BLaER1 treated with 17β-estradiol and CSF1 and Interleukin-3, amounts not matched to agents 10 nM and 100 nM (cell line): ENCODE measurements around the gene TM9SF4.
"Not testable (repeated sequence)": the region's sequence is repeated elsewhere in the genome, so short reads cannot be mapped to it uniquely, and the experiment has no call there.

ENCODE experiments used
- H3K27ac ChIP-seq, 11 experiments: shearing (Covaris generic); formaldehyde crosslinking; 2 replicates each; pipeline ENCODE4 v1.8.1; 2022
- H3K27me3 ChIP-seq, 11 experiments: shearing (Covaris generic); formaldehyde crosslinking; 2 replicates each; pipeline ENCODE4 v1.8.1; 2022
- H3K36me3 ChIP-seq, 11 experiments: shearing (Covaris generic); formaldehyde crosslinking; 2 replicates each; pipeline ENCODE4 v1.8.1; 2022
- H3K4me1 ChIP-seq, 10 experiments: shearing (Covaris generic); formaldehyde crosslinking; 2 replicates each; pipeline ENCODE4 v1.8.1; 2022
- H3K4me2 ChIP-seq, 11 experiments: shearing (Covaris generic); formaldehyde crosslinking; 2 replicates each; pipeline ENCODE4 v1.8.1; 2022
- H3K4me3 ChIP-seq, 10 experiments: shearing (Covaris generic); formaldehyde crosslinking; 2 replicates each; pipeline ENCODE4 v1.8.1; 2022
- H3K9ac ChIP-seq, 11 experiments: shearing (Covaris generic); formaldehyde crosslinking; 2 replicates each; pipeline ENCODE4 v1.8.1; 2022
- H3K9me3 ChIP-seq, 11 experiments: shearing (Covaris generic); formaldehyde crosslinking; replicated peaks in 1 of 11; 2 replicates each; pipeline ENCODE4 v1.8.1; 2022
- H4K20me1 ChIP-seq, 11 experiments: shearing (Covaris generic); formaldehyde crosslinking; 2 replicates each; pipeline ENCODE4 v1.8.1; 2022
- Cebpa-rat ChIP-seq, 11 experiments: shearing (Covaris generic); IDR thresholded peaks; 2 replicates each; pipeline ENCODE4 v1.8.1; 2022

TM9SF4 gene

GRCh38 chr20:32114305-32114960, 4.9 kb downstream of the TM9SF4 start:
- H3K27me3 ChIP-seq, result no peaks in the 10 kb centered on the region
- H3K27ac ChIP-seq, result peak overlapping the region in 5 of 11 experiments; percentile 5 to 99 (median 98); a peak in 8 of 22 replicates
- peaks cover 23 to 73% (median 41%) of the 10 kb centered on the region in 11 experiments for H3K36me3 ChIP-seq
- peaks cover 0 to 10% (median 6%) of the 10 kb centered on the region in 11 experiments; a peak in 12 of 22 replicates for H3K9me3 ChIP-seq
- peak overlapping the region in 8 of 11 experiments; percentile 11 to 98 (median 76); a peak in 13 of 22 replicates for H3K4me2 ChIP-seq
- H4K20me1 ChIP-seq, result peaks cover 4 to 85% (median 66%) of the 10 kb centered on the region in 11 experiments; a peak in 19 of 22 replicates
- H3K4me3 ChIP-seq, result no peak overlapping the region; a peak in 1 of 20 replicates
- peaks cover 51 to 91% (median 71%) of the 10 kb centered on the region in 10 experiments for H3K4me1 ChIP-seq
- no peak for TF ChIP-seq Cebpa-rat (IDR thresholded peaks at IDR 0.05)
- peak overlapping the region in 2 of 11 experiments; percentile 14 to 28; a peak in 3 of 22 replicates for H3K9ac ChIP-seq

GRCh38 chr20:32115211-32115767, 5.8 kb downstream of the TM9SF4 start:
- Histone ChIP-seq H3K9me3 (peaks cover 0 to 18% (median 14%) of the 10 kb centered on the region in 11 experiments; a peak in 15 of 22 replicates), H4K20me1 (peaks cover 4 to 89% (median 66%) of the 10 kb centered on the region in 11 experiments; a peak in 19 of 22 replicates), H3K27ac (peak overlapping the region in 4 of 11 experiments; percentile 33 to 99 (median 98); a peak in 7 of 22 replicates), H3K27me3 (no peaks in the 10 kb centered on the region), H3K4me3 (no peak overlapping the region), H3K4me1 (peaks cover 50 to 92% (median 70%) of the 10 kb centered on the region in 10 experiments), H3K9ac (peak overlapping the region in 1 of 11 experiments; percentile 36; a peak in 2 of 22 replicates), H3K4me2 (peak overlapping the region; percentile 4 to 98 (median 33); a peak in 16 of 22 replicates), H3K36me3 (peaks cover 23 to 82% (median 47%) of the 10 kb centered on the region in 11 experiments)
- no peak for TF ChIP-seq Cebpa-rat (IDR thresholded peaks at IDR 0.05)

GRCh38 chr20:32116079-32116521, 6.6 kb downstream of the TM9SF4 start:
- H4K20me1 ChIP-seq, result peaks cover 4 to 95% (median 66%) of the 10 kb centered on the region in 11 experiments; a peak in 19 of 22 replicates
- H3K27ac ChIP-seq, result peak overlapping the region in 5 of 11 experiments; percentile 15 to 99 (median 67); a peak in 7 of 22 replicates
- H3K4me1 ChIP-seq, result peaks cover 41 to 90% (median 62%) of the 10 kb centered on the region in 10 experiments
- H3K4me2 ChIP-seq, result peak overlapping the region in 8 of 11 experiments; percentile 4 to 98 (median 76); a peak in 12 of 22 replicates
- H3K36me3 ChIP-seq, result peaks cover 23 to 87% (median 49%) of the 10 kb centered on the region in 11 experiments
- TF ChIP-seq Cebpa-rat (IDR thresholded peaks at IDR 0.05), result no peak
- H3K9ac ChIP-seq, result peak overlapping the region in 3 of 11 experiments; percentile 54 to 62 (median 56); a peak in 4 of 22 replicates
- no peaks in the 10 kb centered on the region for H3K27me3 ChIP-seq
- H3K4me3 ChIP-seq, result no peak overlapping the region
- H3K9me3 ChIP-seq, result peaks cover 0 to 24% (median 21%) of the 10 kb centered on the region in 11 experiments; a peak in 15 of 22 replicates

GRCh38 chr20:32116796-32117195, 7.3 kb downstream of the TM9SF4 start:
- H3K27me3 ChIP-seq, H3K4me3 ChIP-seq: not testable (repeated sequence)
- peaks cover 34 to 83% (median 55%) of the 10 kb centered on the region in 10 experiments; a peak in 19 of 20 replicates for H3K4me1 ChIP-seq
- H3K9me3 ChIP-seq, result peaks cover 0 to 24% (median 21%) of the 10 kb centered on the region in 11 experiments; a peak in 15 of 22 replicates
- peaks cover 4 to 88% (median 66%) of the 10 kb centered on the region in 11 experiments; a peak in 19 of 22 replicates for H4K20me1 ChIP-seq
- H3K27ac ChIP-seq, result peak overlapping the region in 5 of 11 experiments; percentile 15 to 99 (median 67); a peak in 8 of 22 replicates
- H3K9ac ChIP-seq, result peak overlapping the region in 5 of 11 experiments; percentile 0 to 62 (median 54); a peak in 7 of 22 replicates
- H3K4me2 ChIP-seq, result peak overlapping the region in 10 of 11 experiments; percentile 4 to 98 (median 50); a peak in 15 of 22 replicates
- H3K36me3 ChIP-seq, result peaks cover 23 to 81% (median 46%) of the 10 kb centered on the region in 11 experiments

GRCh38 chr20:32118427-32118826, 8.9 kb downstream of the TM9SF4 start:
- H3K9me3 ChIP-seq, result peaks cover 0 to 34% (median 26%) of the 10 kb centered on the region in 11 experiments; a peak in 16 of 22 replicates
- H3K27ac ChIP-seq, result peak overlapping the region in 2 of 11 experiments; percentile 98 to 99; a peak in 3 of 22 replicates
- H3K4me3 ChIP-seq, H3K27me3 ChIP-seq: not testable (repeated sequence)
- H3K9ac ChIP-seq, result peak overlapping the region in 1 of 11 experiments; percentile 31; a peak in 1 of 22 replicates
- peaks cover 4 to 74% (median 52%) of the 10 kb centered on the region in 11 experiments; a peak in 19 of 22 replicates for H4K20me1 ChIP-seq
- H3K36me3 ChIP-seq, result peaks cover 23 to 72% (median 46%) of the 10 kb centered on the region in 11 experiments
- H3K4me1 ChIP-seq, result peaks cover 24 to 67% (median 39%) of the 10 kb centered on the region in 10 experiments; a peak in 19 of 20 replicates
- H3K4me2 ChIP-seq, result peak overlapping the region in 3 of 11 experiments; percentile 91 to 98 (median 96); a peak in 6 of 22 replicates

GRCh38 chr20:32119734-32120133, 10.2 kb downstream of the TM9SF4 start:
- H3K36me3 ChIP-seq, result peaks cover 30 to 72% (median 45%) of the 10 kb centered on the region in 11 experiments
- H3K4me1 ChIP-seq, result peaks cover 17 to 54% (median 28%) of the 10 kb centered on the region in 10 experiments; a peak in 19 of 20 replicates
- H3K9ac ChIP-seq, result no peak overlapping the region
- TF ChIP-seq Cebpa-rat (IDR thresholded peaks at IDR 0.05), result no peak
- H4K20me1 ChIP-seq, result peaks cover 4 to 74% (median 49%) of the 10 kb centered on the region in 11 experiments; a peak in 20 of 22 replicates
- no peak overlapping the region for H3K27ac ChIP-seq
- H3K9me3 ChIP-seq, result peaks cover 0 to 34% (median 26%) of the 10 kb centered on the region in 11 experiments; a peak in 16 of 22 replicates
- no peaks in the 10 kb centered on the region for H3K27me3 ChIP-seq
- H3K4me3 ChIP-seq, result no peak overlapping the region
- no peak overlapping the region for H3K4me2 ChIP-seq

GRCh38 chr20:32121908-32122307, 12.4 kb downstream of the TM9SF4 start:
- H3K4me2 ChIP-seq, H3K4me3 ChIP-seq, H3K27ac ChIP-seq, H3K27me3 ChIP-seq, H3K9ac ChIP-seq: not testable (repeated sequence)
- H3K9me3 ChIP-seq, result peaks cover 0 to 34% (median 26%) of the 10 kb centered on the region in 11 experiments; a peak in 16 of 22 replicates
- H4K20me1 ChIP-seq, result peaks cover 22 to 74% (median 53%) of the 10 kb centered on the region in 11 experiments; a peak in 21 of 22 replicates
- H3K4me1 ChIP-seq, result peaks cover 0 to 32% (median 7%) of the 10 kb centered on the region in 10 experiments; a peak in 18 of 20 replicates
- H3K36me3 ChIP-seq, result peaks cover 37 to 72% (median 44%) of the 10 kb centered on the region in 11 experiments

- H4K20me1 ChIP-seq, result peaks cover 28 to 74% (median 53%) of the 10 kb centered on the region in 11 experiments; a peak in 21 of 22 replicates
- H3K4me2 ChIP-seq, result no peak overlapping the region
- H3K9ac ChIP-seq, result no peak overlapping the region
- H3K9me3 ChIP-seq, result peaks cover 0 to 34% (median 26%) of the 10 kb centered on the region in 11 experiments; a peak in 16 of 22 replicates
- H3K36me3 ChIP-seq, result peaks cover 40 to 77% (median 52%) of the 10 kb centered on the region in 11 experiments
- H3K27me3 ChIP-seq, result no peaks in the 10 kb centered on the region
- H3K27ac ChIP-seq, result no peak overlapping the region
- TF ChIP-seq Cebpa-rat (IDR thresholded peaks at IDR 0.05), result no peak
- peaks cover 0 to 30% (median 0%) of the 10 kb centered on the region in 10 experiments; a peak in 7 of 20 replicates for H3K4me1 ChIP-seq
- H3K4me3 ChIP-seq, result no peak overlapping the region
These were observed 13.6 kb downstream of the TM9SF4 start for GRCh38 chr20:32123088-32123487.
